GM19238 (cell line): Measurements from ENCODE around the gene HTR4.
"Not testable (repeated sequence)": the region's sequence is repeated elsewhere in the genome, so short reads cannot be mapped to it uniquely, and the experiment has no call there.

Experiments
- DNase-seq: peaks from one replicate; pipeline ENCODE4 v3.0.0; 2011; ENCODE audit warnings: low spot score; ENCODE audit not compliant: insufficient read length

Gene HTR4

DNA sequence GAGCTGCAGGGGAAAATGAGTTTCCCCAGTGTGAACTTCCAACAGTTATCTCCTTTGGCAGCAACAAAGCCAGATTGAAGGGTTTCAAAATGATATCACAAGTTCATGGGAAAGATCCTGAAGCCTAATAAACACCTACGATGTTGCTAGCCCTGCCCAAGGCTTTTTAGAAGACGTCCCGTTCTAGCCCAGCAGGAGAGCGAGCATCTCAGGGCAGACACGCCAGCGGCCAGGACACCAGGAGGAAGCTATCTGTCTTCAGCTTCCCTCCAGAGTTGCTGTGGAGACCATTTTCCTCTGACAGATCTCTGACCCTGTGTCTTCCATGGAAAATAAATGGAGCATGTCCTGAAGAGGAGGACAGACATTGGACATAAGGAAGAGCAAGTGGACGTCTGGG is 172.1 kb downstream of the HTR4 start:
- no peak for DNase-seq

DNA sequence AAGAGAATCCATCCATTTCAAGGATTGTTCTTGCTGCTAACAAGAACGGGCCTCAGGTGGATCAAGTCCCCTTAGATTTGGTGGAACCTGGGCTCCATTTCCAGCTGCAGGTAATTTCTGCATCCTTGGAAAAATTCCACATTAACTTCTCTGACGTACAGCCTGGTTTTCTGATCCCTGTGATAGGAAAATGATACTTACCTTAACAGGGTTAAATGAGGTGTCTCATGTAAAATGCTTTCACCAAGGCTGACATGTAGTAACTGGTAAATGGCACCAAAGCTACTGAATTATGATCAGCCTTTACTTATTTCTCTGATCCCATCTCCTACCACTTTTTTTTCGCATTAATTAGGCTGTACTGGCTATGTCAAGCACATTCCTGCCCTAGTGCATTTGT is 176.9 kb downstream of the HTR4 start:
- DNase-seq = no peak

DNA sequence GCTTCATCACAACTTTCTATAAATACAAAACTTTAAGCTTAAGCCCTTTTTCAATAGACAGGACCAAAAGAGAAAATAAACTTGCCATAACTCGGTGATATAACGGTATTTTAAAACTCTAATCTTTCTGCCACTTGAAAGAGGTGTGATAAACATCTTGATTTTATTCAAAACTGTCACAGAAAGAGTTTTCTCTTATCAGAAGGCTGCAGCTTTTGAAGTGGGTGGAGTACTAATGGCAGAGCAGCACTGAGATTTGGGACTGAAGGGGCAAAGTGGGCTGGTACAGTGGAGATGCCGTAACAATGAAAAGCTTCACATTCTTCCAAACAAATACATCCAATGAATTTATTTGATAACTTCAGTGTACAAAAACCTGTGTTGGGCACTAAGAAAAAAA is 178.0 kb downstream of the HTR4 start:
- DNase-seq = no peak

DNA sequence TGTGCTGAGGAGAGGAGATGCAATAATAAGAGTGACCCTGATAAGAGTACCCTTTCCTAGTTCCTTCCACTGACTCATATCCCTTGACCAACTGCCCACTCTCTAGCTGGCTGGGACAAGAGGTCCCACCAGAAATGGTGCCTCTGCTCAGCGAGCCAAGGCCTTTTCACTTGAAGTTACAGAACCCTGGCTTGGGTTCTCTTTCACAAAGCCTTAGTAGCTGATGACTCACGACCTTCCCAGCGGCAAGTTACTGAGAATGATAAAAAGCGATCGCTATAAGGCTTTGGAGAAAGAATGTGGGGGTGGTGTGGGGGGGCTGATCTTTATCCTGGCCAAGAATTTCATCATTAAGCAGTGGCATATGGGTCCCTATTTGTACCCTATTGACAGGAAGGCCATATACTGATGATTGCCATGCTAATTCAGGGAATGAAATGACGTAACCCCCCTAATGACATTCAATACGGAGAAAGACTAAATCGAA is 180.3 kb downstream of the HTR4 start:
- no peak for DNase-seq

DNA sequence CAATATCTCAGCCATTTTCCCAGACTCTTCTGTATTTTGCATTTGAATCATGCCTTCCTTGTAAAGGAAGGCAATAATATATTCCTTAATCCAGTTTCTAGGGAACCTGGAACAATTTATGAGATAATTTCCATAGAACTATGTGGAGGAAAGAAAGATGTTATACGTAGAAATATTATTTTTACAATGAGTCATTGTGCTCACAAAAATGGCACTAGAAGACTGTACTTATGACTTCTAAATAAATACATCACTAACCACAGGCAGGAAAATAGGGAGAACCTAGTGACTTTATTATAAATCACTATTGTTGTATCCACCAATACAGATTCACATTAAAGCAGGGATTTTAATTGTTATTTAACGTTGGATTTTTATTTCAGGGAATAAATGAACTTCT is 182.9 kb downstream of the HTR4 start:
- DNase-seq = no peak

DNA sequence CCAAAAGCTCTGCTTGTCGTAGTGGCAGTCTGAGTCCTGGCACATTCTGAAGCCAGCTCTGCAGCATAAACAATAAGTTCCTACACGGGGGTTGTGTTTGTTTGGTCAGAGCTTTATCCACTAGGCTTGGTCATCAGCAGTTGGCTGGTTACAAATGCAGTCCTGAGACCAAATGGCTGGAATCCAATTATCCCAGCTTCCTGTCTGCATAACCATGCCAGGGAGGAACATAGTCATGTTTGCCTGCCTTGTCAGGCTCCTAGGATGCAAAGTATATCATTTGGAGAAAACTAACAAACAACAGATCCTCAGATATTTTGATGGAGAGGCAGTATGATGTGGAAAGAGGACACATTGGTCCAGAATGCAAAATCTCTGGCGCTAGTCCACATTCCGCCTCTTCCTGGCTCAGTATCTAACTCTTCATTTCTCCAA is 184.8 kb downstream of the HTR4 start:
- DNase-seq = no peak

DNA sequence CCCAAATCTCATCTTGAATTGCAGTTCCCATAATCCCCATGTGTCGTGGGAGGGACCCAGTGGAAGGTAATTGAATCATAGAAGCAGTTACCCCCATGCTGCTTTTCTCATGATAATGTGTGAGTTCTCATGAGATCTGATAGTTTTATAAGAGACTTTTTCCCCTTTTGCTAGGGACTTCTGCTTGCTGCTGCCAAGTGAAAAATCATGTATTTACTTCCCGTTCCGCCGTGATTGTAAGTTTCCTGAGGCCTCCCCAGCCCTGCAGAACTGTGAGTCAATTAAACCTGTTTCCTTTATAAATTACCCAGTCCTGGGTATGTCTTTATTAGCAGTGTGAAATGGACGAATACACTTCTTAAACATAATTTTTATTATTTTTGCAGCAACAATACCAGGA is 185.6 kb downstream of the HTR4 start:
- DNase-seq = not testable (repeated sequence)

DNA sequence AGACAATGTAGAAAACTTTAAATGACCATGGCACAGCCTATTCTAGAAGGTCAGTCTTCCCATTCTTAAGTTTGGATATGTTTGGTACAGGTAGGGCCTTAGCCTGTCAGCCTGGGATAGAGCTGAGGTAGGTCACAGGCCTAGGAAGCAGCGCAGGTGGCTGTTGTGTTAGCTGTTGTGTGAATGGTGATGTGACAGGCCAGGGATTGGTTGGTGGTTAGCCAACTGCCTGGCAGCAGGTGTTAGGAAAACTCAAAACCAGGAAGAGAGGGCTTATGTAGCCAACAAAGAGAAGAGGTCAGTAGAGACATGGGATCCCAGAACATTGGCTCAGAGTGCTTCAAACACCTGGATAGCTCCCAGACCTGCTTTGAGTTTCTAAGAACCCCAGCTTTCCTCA is 186.4 kb downstream of the HTR4 start:
- DNase-seq = no peak

DNA sequence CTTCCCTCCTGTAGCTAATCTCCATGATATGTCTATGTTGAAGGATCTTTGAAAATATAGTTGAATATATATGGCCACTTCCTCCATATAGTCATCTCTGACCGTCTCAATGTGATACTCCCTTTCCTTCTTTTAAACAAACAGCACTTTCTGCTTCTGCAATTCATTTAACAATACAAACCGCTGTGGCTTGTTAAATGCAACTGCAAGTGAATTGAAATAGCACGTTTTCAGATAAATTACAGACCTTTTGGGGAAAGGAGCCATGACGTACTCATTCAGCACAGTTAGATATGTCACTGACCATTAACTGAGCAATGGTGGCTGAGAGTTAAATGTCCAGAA is 188.1 kb downstream of the HTR4 start:
- no peak for DNase-seq

DNA sequence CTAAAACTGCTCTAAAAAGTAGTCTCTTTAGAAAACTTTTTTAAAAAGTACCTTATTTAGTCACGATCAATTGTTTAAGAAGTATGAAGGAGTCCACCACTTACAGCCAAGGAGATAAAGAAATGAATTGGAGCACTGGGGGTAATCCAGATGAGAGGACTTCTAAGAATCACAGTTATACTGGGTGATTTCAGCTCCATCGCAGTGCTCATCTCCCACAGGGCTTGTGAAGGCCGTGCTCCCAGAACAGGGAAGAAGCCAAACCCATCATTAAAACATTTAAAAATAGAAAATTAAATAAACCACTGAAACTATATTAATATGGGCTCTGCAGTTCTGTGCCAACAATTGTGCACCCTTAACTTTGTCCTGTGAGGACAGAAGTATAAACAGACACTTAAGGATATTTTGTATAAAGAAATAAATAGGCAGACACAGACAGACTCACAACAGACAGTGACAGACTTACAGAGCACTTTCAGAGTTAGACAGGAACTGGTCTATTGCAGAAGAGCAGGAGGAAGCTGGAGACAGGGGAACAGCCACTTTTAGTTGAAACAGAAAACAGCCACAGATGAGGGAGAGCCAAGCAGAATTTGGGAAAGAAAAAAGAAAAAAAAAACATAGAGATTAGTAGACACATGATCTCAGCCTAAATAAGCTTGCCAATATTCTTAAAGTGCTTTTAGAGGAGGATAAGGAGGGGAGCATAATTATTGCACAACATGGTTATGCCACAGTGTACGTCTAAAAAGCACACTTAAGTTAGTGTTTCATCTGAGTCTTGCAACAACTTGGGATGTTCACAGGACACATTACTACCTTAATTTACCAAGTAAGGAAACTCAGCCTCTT is 188.7 kb downstream of the HTR4 start:
- no peak for DNase-seq

DNA sequence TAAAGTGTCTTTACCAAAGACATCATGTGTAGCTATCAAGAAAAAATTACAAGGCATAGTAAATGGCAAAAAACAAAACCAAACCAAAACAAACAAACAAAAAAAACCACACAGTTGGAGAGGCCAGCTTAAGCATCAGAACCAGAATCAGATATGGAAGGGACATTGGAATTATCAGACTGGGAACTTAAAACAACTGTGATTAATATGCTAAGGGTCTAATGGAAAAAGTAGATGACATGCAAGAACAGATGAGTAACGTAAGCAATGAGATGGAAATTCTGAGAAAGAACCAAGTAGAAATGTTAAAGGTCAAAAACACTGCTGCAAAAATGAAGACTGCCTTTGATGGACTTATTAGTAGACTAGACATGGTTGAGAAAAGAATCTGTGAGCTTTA is 194.7 kb downstream of the HTR4 start:
- DNase-seq = no peak

DNA sequence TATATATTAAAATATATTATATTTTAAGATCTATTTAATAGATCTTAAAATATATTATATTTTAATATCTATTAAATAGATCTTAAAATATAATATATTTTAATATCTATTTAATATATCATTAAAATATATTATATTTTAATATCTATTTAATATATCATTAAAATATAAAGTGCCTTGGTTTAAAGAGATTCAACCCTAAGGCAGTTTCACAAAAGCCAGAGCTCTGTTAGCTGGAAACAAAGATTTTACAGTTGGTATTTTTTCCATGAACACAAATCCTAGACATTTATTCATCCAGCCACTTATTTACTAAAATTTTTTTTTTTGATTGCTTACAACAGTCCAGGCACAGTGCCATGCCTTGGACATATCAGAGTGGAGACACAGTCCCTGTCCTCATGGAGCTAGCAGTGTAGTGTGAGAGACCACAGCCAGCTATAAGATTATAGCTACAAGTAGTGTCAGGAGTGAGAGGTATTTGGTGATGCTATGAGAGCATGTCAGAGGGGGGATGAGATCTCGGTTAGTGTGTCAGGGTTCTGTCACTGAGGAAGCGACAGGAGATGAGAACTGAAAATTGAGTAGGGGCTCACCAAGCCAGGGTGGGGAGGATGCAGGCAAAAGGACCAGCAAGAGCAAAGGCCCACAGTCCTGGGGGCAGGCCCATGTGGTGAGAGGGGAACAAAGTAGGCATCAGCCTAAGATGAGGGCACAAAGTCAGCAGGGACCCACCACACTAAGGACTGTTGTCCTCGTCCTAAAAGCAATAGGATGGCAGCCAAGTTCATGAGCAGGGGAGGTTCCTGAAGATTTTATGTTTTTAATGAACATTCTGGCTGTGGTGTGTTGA is 196.1 kb downstream of the HTR4 start:
- DNase-seq = no peak

DNA sequence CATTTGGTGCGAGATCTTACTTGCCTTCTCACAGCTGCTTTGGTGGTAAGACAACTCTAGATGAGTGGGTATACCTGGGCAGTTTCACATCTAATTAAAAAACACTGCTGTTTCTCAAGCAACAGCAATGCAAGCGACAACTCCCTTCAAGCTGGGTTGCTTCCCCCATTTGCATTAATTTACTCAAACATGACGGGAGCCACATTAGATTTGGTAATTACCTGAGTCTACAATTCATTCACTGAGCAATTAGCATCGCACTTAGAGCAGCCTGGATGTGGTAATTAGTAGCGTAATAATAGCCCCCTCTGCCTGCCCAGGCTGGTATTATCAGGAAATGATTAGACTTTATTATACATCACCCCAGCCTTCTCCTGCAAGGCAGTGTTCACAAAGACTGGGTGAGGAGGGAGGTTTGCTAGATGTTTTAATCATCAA is 197.1 kb downstream of the HTR4 start:
- DNase-seq = no peak

DNA sequence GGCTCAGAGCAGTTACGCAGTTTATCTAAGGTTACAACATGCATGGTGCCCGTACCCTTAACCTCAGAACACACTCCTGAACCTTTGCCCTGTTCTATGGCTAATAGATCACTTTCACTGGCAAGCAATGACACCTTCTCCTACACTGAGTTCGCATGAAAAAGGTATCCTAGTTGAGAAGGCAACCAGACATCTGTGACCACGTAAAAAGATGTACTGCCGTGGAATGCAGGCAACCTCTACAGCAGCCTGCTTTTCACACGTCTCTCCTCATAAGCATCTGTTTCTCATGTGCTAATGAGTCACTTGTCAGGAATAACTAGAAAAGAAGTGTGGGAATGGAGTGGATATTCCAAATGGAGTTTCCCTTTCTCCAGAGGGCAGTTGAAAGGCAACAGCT is 199.1 kb downstream of the HTR4 start:
- DNase-seq = no peak

DNA sequence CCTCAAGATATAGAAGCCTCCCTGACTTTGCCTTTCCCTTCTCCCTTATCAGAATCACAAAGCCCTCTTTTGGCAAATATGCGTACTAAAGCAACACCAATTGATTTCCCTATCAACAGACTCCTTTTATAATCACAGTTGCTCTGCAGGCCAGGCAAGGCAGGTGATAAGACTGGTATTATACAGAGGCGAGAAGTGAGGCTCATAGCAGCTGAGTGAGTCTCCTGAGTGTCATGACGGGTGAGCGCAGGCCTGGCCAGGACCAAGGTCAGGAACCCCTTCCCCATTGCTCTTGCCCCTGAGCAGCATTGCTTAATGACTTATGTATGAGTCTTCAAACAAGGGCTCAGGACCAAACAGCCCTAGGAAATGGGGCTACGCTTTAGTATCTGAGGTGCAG is 199.8 kb downstream of the HTR4 start:
- no peak for DNase-seq

DNA sequence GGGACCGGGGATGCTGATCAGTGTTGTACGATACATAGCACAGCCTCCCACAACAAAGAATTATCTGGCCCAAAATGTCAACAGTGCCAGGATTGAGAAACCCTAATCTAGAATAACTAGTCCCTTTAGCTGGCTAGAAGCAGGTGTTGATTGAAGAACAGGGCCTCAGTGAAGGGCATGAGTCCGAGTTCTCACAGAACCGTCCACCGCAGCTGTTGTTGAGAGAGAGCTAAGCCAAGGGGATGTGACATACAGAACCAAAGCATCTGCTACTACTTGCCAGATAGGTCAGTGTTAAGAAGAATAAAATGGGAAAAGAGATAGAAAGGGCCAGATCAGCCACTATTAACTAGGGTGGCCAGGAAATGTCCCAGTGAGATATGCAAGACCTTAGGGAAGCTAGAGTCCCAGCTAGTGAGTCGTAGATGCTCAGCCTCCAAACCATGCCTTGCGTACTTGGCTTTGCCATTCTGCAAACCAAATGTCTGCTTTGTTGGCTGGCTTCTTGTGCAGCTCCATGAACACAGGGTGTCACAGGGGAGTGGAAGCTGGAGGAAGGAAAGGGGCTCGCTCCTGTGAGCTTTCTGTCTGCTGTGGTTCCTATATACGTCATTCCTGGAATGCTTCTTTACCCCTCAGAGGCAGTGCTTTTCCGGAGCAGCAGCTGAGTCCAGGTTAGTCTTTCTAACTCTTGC is 201.7 kb downstream of the HTR4 start:
- DNase-seq = no peak

DNA sequence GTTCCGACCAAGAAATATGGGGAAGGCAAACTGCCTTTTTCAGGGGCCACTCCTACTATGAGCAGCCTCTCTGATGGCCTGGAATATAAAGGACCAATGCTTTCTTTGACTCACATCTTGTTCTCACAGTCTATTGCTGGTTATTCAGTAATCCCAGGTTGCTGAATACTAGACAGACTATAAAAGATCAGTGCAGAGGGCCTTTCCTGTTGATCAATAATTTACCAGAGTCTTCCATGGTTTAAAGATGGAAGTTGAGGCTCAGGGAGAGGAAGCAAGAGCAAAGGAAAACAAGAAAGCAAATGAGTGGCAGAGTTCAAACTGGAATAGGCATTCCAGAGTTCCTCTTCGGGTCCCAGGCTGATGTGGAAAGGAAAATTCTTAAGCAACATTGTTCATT is 207.7 kb downstream of the HTR4 start:
- no peak for DNase-seq

DNA sequence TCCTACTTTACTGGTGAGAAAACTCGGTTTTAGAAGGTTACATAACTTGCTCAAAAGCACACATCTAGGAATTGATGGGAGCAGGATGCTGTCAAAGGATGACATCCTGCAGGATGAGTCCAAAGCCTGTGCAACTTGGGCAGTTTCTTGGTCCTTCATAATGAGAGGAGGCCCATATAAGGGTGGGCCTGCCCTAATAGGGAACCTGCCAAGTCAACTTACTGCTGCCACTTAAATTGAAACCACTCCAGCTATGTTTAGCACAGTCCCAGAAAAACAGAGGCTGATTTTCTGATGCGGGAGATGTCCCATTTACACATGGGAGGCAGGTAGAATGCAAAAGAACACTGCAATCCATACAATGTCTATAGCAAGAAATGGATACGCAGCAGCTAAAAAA is 208.7 kb downstream of the HTR4 start:
- no peak for DNase-seq

DNA sequence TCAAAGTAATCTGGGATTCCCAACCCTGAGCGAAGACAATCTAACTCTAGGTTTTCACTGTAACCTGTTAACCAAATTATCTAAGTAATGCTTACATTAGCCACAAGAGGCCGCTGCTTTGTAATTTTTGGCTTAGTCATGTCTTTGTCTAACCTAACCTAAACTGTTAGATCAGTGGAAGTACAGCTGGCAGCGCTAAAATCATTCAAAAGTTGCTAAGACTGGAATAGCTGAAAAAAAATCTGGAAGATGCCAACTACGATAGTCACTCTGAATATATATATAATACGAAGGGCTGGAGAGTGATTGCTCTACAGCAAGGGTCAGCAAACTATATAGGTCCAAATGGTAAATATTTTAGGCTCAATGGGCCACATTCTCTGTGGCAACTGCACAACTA is 210.3 kb downstream of the HTR4 start:
- DNase-seq = no peak

DNA sequence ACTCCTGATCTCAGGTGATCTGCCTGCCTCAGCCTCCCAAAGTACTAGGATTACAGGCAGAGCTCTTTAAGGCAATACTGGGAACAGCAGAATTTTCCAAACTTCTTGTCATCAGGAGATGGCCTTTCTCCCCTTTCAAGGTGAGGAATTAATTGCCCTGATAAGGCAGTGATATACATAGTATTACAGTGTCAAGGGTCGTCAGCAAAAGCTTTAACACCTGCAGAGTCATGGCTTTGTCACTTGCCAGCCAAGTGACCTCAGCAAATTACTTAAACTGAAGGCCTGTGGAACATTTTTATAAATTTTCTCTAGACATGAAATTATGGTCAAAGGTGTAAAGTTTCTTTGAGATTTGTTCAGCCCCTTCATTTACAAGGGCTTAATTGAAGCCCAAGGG is 211.1 kb downstream of the HTR4 start:
- DNase-seq = no peak

DNA sequence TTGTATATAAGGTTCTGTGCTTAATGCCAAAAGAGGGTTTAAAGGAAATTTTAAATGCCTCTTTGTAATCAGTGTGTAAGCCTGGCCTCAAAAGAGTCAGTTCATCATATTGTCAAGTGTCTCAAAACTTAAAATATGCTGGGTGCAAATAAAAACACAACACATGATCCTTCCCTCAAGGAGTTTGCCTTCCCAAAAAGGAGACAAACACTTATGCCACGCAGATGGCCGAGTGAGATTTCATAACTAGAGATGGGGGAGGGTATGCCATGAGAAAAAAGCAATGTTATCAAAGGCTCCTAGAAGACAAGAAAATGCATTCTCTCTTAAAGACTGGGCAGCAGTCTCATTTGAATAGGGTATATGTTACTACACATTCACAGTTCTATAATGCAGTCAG is 215.4 kb downstream of the HTR4 start:
- DNase-seq = no peak

DNA sequence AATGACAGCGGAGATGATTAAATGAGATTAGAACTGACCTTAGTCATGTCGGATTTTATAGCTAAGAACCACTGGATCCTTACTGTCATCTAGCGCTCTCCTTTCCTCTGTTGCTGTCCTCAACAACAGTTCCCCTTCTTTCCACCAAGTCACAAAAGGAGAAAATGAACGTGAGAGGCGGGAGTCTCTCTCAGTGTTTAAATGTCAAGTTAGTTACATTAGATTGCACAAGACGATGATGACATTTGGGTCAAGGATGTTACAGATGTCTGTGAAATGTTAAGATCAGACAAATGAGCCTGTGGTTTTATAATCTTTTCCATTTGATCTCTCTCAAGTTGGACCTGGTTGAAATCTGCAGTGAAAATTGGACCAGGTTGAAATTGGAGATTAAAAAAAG is 217.1 kb downstream of the HTR4 start:
- DNase-seq = no peak
